PFSK-1 (cell line): ENCODE results near the gene IGSF11.

Experiments used
- FOXP2 ChIP-seq: optimal IDR thresholded peaks from 2 replicates; pipeline ENCODE3; 2011; ENCODE audit warnings: borderline replicate concordance, control low read depth, inconsistent platforms; ENCODE audit not compliant: insufficient read depth; ENCODE audit errors: extremely low read length, extremely low read depth
- POLR2AphosphoS5 ChIP-seq: IDR thresholded peaks from 2 replicates; pipeline ENCODE4 v1.6.1; 2012; ENCODE audit warnings: low read depth, mild to moderate bottlenecking, control low read depth, low read length, moderate library complexity
- SIN3A ChIP-seq: IDR thresholded peaks from 2 replicates; pipeline ENCODE4 v1.6.1; 2012; ENCODE audit warnings: mild to moderate bottlenecking, low read length, moderate library complexity, borderline replicate concordance; ENCODE audit not compliant: insufficient read depth
- TAF1 ChIP-seq: IDR thresholded peaks from 2 replicates; pipeline ENCODE4 v1.6.1; 2012; ENCODE audit warnings: low read length, control low read depth, borderline replicate concordance; ENCODE audit not compliant: insufficient read depth
- TF ChIP-seq, protein P1 (sequence below), 2 experiments: IDR thresholded peaks; 2 replicates each; pipeline versions ENCODE4 v1.6.1 to v1.8.0; 2011 to 2012; ENCODE audit warnings: low read depth in 2 of 2, low read length in 2 of 2, control low read depth in 1 of 2, inconsistent platforms in 1 of 2, mild to moderate bottlenecking in 1 of 2, moderate library complexity in 1 of 2; ENCODE audit not compliant: insufficient read depth in 1 of 2

DNA sequence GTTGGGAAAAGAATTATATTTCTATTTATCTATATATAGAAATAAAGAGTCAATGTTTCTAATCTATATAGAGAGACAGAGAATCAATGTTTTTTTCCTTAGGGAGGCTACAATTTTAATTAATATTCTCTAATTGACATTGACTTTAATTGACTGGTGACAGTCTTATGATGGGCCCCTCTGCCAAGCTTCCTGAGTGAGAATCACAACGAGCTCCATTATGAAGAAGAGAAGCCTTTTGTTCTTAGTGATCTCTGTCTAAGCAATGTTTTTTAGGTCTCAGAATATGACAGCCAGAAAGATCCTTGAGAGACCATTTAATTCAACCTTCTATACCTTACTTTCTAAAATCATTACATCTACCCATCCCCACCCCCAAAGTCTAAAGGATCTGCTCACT, 70.9 kb downstream of the IGSF11 start:
- TF ChIP-seq SIN3A (no peak), POLR2AphosphoS5 (no peak), TAF1 (no peak), FOXP2 (no peak)
- TF ChIP-seq, protein P1, sequence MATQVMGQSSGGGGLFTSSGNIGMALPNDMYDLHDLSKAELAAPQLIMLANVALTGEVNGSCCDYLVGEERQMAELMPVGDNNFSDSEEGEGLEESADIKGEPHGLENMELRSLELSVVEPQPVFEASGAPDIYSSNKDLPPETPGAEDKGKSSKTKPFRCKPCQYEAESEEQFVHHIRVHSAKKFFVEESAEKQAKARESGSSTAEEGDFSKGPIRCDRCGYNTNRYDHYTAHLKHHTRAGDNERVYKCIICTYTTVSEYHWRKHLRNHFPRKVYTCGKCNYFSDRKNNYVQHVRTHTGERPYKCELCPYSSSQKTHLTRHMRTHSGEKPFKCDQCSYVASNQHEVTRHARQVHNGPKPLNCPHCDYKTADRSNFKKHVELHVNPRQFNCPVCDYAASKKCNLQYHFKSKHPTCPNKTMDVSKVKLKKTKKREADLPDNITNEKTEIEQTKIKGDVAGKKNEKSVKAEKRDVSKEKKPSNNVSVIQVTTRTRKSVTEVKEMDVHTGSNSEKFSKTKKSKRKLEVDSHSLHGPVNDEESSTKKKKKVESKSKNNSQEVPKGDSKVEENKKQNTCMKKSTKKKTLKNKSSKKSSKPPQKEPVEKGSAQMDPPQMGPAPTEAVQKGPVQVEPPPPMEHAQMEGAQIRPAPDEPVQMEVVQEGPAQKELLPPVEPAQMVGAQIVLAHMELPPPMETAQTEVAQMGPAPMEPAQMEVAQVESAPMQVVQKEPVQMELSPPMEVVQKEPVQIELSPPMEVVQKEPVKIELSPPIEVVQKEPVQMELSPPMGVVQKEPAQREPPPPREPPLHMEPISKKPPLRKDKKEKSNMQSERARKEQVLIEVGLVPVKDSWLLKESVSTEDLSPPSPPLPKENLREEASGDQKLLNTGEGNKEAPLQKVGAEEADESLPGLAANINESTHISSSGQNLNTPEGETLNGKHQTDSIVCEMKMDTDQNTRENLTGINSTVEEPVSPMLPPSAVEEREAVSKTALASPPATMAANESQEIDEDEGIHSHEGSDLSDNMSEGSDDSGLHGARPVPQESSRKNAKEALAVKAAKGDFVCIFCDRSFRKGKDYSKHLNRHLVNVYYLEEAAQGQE (IDR thresholded peaks at IDR 0.05; ENCODE audit: insufficient read depth in 1 of 2, low read depth in 2 of 2, low read length in 2 of 2) = no peak
